ENCODE data around the gene CACNA1C. TPM values are rescaled to one million over a fixed set of nuclear protein-coding genes. Genes with fewer than 3 reads are reported as not detected.

CACNA1C gene
- total RNA-seq, 1 experiment from 2014 or later: not detected

- Histone ChIP-seq H3K79me2 (ENCODE audit: low read depth) (no peaks in the 10 kb centered on the region), H3K4me1 (replicated peaks; ENCODE audit: insufficient read depth) (no peaks in the 10 kb centered on the region), H3K4me2 (no peak overlapping the region), H3F3A (ENCODE audit: insufficient read depth, low read depth) (no peaks in the 10 kb centered on the region), H3K9me3 (ENCODE audit: insufficient read depth, low read depth) (no peaks in the 10 kb centered on the region), H2AFZ (no peak overlapping the region), H3K36me3 (ENCODE audit: low read depth) (no peaks in the 10 kb centered on the region), H3K27me3 (ENCODE audit: insufficient read depth, low read depth) (peaks cover 92% of the 10 kb centered on the region), H3K27ac (no peak overlapping the region), H3K9me2 (ENCODE audit: insufficient read depth) (no peaks in the 10 kb centered on the region), H4K20me1 (ENCODE audit: insufficient read depth) (no peaks in the 10 kb centered on the region), H3K4me3 (no peak overlapping the region)
- CTCF ChIA-PET: no interaction called here
- intact Hi-C loops (cut with micrococcal nuclease; ENCODE audit: unreplicated experiment): no loop called here
- POLR2A ChIA-PET (ENCODE audit: unreplicated experiment): no interaction called here
- no peak for TF ChIP-seq CTCF (conservative IDR thresholded peaks at IDR 0.05)
- no peak for TF ChIP-seq EZH2 (IDR thresholded peaks at IDR 0.05; ENCODE audit: low read depth)
- BruUV-seq (replicated peaks): no TSS peak
- DNase-seq: no peak
Observed at GRCh38 chr12:2689393-2689792, 636.6 kb downstream of the CACNA1C start.

DNA sequence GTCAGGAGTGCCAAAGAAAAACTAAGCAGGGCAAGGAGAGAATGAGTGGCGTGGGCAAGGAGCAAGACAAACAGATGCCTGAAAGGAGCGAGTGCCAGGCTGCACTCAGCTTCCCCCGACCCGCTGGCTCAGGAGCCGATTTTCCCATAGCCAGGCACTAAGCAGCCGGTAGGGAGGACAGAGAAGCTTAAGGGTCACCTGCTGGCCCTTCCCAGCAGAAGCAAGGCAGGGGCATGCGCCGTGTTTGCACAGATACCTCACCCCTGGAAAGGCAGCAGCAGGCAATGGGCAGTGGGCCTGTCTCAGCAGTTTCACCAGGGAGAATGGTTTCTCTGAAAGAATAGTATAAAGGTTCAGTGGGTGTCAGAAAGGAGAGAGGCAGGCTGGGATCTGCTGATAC is 637.1 kb downstream of the CACNA1C start:
- no TSS peak for BruUV-seq (replicated peaks)
- H4K20me1 ChIP-seq (ENCODE audit: insufficient read depth): no peaks in the 10 kb centered on the region
- H3K27me3 ChIP-seq (ENCODE audit: insufficient read depth, low read depth): peaks cover 93% of the 10 kb centered on the region
- intact Hi-C loops (cut with micrococcal nuclease; ENCODE audit: unreplicated experiment): no loop called here
- ChIA-PET CTCF (no interaction called here), POLR2A (ENCODE audit: unreplicated experiment) (no interaction called here)
- no peaks in the 10 kb centered on the region for H3F3A ChIP-seq (ENCODE audit: insufficient read depth, low read depth)
- TF ChIP-seq CTCF (conservative IDR thresholded peaks at IDR 0.05) (no peak), EZH2 (IDR thresholded peaks at IDR 0.05; ENCODE audit: low read depth) (no peak)
- no peak overlapping the region for H3K4me2 ChIP-seq
- no peaks in the 10 kb centered on the region for H3K36me3 ChIP-seq (ENCODE audit: low read depth)
- no peak overlapping the region for H3K27ac ChIP-seq
- no peaks in the 10 kb centered on the region for H3K4me1 ChIP-seq (replicated peaks; ENCODE audit: insufficient read depth)
- H3K79me2 ChIP-seq (ENCODE audit: low read depth): no peaks in the 10 kb centered on the region
- H3K4me3 ChIP-seq: no peak overlapping the region
- no peaks in the 10 kb centered on the region for H3K9me2 ChIP-seq (ENCODE audit: insufficient read depth)
- H2AFZ ChIP-seq: no peak overlapping the region
- DNase-seq: no peak
- no peaks in the 10 kb centered on the region for H3K9me3 ChIP-seq (ENCODE audit: insufficient read depth, low read depth)

DNA sequence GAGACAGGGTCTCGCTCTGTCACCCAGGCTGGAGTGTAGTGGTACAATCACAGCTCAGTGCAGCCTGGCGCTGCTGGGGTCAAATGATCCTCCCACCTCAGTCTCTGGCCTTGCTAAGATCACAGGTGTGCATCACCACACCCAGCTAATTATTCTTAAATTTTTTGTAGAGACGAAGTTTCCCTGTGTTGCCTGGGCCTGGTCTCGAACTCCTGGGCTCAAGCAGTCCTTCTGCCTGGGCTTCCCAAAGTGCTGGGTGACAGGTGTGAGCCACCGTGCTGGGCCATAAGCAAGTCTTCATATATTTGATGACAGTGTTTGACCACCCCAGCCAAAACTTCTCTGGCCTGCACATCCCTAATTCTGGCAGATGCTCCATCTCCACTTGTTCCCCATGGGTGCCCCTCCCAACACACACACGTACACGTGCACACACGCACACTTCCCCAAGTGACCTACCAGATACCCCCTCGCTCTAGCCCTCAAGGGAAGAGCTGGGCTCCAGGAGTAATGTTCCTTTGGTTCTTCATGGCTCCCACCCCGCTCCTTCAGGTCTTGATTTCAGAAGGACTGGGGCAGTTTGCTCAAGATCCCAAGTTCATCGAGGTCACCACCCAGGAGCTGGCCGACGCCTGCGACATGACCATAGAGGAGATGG is 637.7 kb downstream of the CACNA1C start:
- no peak overlapping the region for H2AFZ ChIP-seq
- no TSS peak for BruUV-seq (replicated peaks)
- H3K9me2 ChIP-seq (ENCODE audit: insufficient read depth): no peaks in the 10 kb centered on the region
- H4K20me1 ChIP-seq (ENCODE audit: insufficient read depth): no peaks in the 10 kb centered on the region
- no peaks in the 10 kb centered on the region for H3K79me2 ChIP-seq (ENCODE audit: low read depth)
- DNase-seq: no peak
- intact Hi-C loops (cut with micrococcal nuclease; ENCODE audit: unreplicated experiment): no loop called here
- no peak overlapping the region for H3K4me3 ChIP-seq
- TF ChIP-seq EZH2 (IDR thresholded peaks at IDR 0.05; ENCODE audit: low read depth): no peak
- TF ChIP-seq CTCF (conservative IDR thresholded peaks at IDR 0.05): no peak
- ChIA-PET CTCF (no interaction called here), POLR2A (ENCODE audit: unreplicated experiment) (no interaction called here)
- peaks cover 97% of the 10 kb centered on the region for H3K27me3 ChIP-seq (ENCODE audit: insufficient read depth, low read depth)
- H3K36me3 ChIP-seq (ENCODE audit: low read depth): no peaks in the 10 kb centered on the region
- no peaks in the 10 kb centered on the region for H3K9me3 ChIP-seq (ENCODE audit: insufficient read depth, low read depth)
- H3K4me2 ChIP-seq: no peak overlapping the region
- H3F3A ChIP-seq (ENCODE audit: insufficient read depth, low read depth): no peaks in the 10 kb centered on the region
- no peak overlapping the region for H3K27ac ChIP-seq
- H3K4me1 ChIP-seq (replicated peaks; ENCODE audit: insufficient read depth): no peaks in the 10 kb centered on the region

All from PC-9 (cell line).